Testis (tissue), 3 donors: Measurements from ENCODE around the gene SNX3. TPM values are rescaled to one million over a fixed set of nuclear protein-coding genes. Genes with fewer than 3 reads are reported as not detected.

Experiments used
- DNase-seq: peaks from one replicate; pipeline ENCODE4 v3.0.0-alpha.2; 2019
- H3K27ac ChIP-seq, 2 donors: fragments of 200-600 bp; sonication (generic); one replicate each; pipeline ENCODE4 v1.5.1; 2019
- H3K27me3 ChIP-seq: fragments of 200-600 bp; sonication (generic); one replicate; pipeline ENCODE4 v1.5.1; 2019
- H3K36me3 ChIP-seq: fragments of 200-600 bp; sonication (generic); one replicate; pipeline ENCODE4 v1.5.1; 2017; ENCODE audit warnings: low read depth; ENCODE audit errors: missing control alignments
- H3K4me1 ChIP-seq: fragments of 200-600 bp; sonication (generic); one replicate; pipeline ENCODE4 v1.5.1; 2019
- H3K4me3 ChIP-seq, 2 donors: fragments of 200-600 bp; sonication (generic); one replicate each; pipeline ENCODE4 v1.5.1; 2017 to 2019
- H3K9me3 ChIP-seq: fragments of 200-600 bp; sonication (generic); one replicate; pipeline ENCODE4 v1.5.1; 2017
- POLR2A ChIP-seq: fragments of 450-650 bp; IDR thresholded peaks from one replicate; pipeline ENCODE4 v1.6.1; 2017; ENCODE audit warnings: antibody characterized with exemption, mild to moderate bottlenecking, moderate library complexity
- WGBS, 2 donors: methylation state at CpG; one replicate each; pipeline ENCODE4 v1.1.5; 2018; 5-methylcytosine and 5-hydroxymethylcytosine counted together
- intact Hi-C: fragments of 100-400 bp; cut with DNase I; formaldehyde crosslinking; loops from one replicate; pipeline ENCODE4 v1.15.1; 2023; ENCODE audit warnings: low total_unique reads
- polyA plus RNA-seq: library from polyadenylated mRNA; stranded (reverse); fragments of 350-450 nt; fragmentation: Illumina TruSeq; extraction: RNeasy Lipid Tissue Mini Kit (QIAGEN cat#74804); gene quantifications from one replicate; pipeline ENCODE4 v1.2.3, GENCODE V29; 2014; ENCODE audit warnings: low read depth, low replicate concordance; ENCODE audit not compliant: insufficient read depth
- total RNA-seq, 2 donors: library from RNA; depleted of rRNA; stranded (reverse); fragments of >200 nt; gene quantifications; one replicate each; pipeline ENCODE4 v1.2.3, GENCODE V29; 2016
- TF ChIP-seq, protein P1 (sequence below), 3 experiments: fragments of 450-650 bp in 2 of 3; fragments of 200-600 bp in 1 of 3; sonication (generic) in 1 of 3; IDR thresholded peaks; one replicate each; pipeline ENCODE4 v1.5.1; 2016 to 2019; ENCODE audit warnings: antibody characterized with exemption in 3 of 3, mild to moderate bottlenecking in 2 of 3, moderate library complexity in 1 of 3

Gene SNX3
- total and polyA plus RNA-seq, 3 donors from 2014 or later: 125 to 252 (median 139) TPM

DNA sequence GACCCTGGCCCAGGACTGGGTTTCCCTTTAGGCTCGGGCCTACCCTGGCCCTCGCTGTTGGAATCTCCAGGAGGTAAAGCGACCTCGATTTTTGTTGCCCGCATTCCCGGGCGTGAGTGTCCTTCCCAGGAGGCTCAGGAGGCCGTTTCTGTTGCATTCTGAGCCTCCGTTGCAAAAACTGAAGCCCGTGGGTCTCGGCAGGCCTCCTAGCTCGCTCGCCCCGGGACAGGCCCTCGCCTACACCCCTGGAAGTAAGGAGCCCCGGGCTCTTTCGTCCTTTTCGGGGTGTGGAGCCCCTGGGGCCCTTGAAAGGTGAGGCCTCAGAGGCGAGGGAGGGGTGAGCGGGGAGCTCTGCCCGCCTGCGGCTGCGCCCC is 92.8 kb downstream of the SNX3 start:
- no peak overlapping the region for H3K27ac ChIP-seq
- H3K9me3 ChIP-seq: no peaks in the 10 kb centered on the region
- H3K4me3 ChIP-seq: no peak overlapping the region
- no peak for DNase-seq
- no peaks in the 10 kb centered on the region for H3K36me3 ChIP-seq
- TF ChIP-seq POLR2A: no peak
- TF ChIP-seq, protein P1, sequence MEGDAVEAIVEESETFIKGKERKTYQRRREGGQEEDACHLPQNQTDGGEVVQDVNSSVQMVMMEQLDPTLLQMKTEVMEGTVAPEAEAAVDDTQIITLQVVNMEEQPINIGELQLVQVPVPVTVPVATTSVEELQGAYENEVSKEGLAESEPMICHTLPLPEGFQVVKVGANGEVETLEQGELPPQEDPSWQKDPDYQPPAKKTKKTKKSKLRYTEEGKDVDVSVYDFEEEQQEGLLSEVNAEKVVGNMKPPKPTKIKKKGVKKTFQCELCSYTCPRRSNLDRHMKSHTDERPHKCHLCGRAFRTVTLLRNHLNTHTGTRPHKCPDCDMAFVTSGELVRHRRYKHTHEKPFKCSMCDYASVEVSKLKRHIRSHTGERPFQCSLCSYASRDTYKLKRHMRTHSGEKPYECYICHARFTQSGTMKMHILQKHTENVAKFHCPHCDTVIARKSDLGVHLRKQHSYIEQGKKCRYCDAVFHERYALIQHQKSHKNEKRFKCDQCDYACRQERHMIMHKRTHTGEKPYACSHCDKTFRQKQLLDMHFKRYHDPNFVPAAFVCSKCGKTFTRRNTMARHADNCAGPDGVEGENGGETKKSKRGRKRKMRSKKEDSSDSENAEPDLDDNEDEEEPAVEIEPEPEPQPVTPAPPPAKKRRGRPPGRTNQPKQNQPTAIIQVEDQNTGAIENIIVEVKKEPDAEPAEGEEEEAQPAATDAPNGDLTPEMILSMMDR (IDR thresholded peaks at IDR 0.05): no peak
- peaks cover 29% of the 10 kb centered on the region for H3K4me1 ChIP-seq
- WGBS, 2 donors: 14 to 27% methylated on average over 11 to 23 of the region's 23 CpGs
- intact Hi-C loops: no loop called here
- peaks cover 3% of the 10 kb centered on the region for H3K27me3 ChIP-seq

DNA sequence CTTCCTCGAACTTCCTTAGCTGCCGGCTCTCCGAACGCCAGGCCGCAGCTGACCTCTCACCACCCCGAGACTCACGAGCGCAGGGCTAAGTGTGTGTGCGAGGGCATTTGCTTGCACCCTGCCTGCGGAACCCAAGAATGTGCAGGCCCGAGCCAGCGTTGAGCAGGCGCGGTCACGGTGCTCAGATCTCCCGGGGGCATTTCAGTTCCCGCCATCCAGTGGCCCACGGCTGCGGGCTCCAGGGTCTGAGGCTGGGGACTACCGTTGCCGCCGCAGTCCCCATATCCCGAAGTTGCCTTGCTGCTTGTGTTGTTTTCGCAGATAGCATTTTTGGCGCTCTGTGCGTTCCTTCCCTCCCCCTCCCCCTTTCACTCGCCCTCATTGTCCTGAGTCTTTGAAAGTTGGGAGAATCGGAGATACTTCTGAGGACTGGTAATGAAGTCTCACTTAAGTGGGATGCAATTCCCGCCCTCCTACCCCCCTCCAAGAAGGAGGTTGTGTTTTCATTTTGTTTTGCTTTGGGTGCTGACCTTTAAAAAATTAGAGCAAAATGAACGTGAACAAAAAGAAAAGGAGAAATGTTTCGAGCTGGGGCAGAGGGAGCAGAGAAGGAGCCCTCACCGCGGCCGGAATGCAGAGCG is 93.3 kb downstream of the SNX3 start:
- H3K4me3 ChIP-seq: no peak overlapping the region

DNA sequence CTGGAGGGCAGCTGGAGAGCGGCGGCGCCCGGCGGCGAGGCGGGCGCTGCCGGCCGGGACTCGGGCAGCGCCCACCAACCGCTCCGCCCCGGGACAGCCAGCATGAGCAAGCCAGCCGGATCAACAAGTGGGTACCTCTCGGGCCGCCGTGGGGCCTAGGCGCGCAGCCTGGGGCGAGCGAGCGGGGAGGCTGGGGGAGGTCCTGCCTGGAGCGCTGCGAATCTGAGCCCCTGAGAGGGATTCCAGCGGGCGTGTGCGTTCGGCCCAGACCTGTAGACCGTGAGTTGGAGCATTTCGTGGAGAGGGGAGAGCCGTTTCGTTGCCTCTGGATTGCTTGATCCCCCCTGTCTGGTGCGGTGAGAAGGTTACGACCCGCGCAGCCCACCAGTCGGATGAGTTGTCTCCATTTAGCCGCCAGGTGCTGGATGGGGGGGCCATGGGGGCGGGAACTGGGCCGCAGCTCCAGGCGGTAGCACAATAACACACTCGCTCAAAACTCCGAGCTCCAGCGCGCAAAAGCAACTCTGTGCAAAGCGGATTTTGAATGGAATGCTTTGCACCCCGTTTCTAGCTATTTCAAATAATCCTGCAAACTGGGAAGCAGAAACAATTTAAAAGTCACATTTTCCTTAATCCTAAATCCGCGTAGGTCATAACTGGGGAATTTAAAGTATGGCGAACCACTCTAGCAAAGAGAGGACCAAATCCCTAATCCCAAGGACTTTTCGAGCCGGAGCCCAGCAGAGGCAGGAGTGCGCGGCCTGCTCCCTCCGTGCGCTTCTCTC is 94.0 kb downstream of the SNX3 start:
- DNase-seq: no peak
- Histone ChIP-seq H3K4me1 (peaks cover 29% of the 10 kb centered on the region), H3K4me3 (peak overlapping the region in 1 of 2 donors; percentile 10), H3K36me3 (no peaks in the 10 kb centered on the region), H3K27me3 (peaks cover 3% of the 10 kb centered on the region), H3K27ac (no peak overlapping the region), H3K9me3 (no peaks in the 10 kb centered on the region)
- intact Hi-C loops: no loop called here
- TF ChIP-seq POLR2A: no peak
- TF ChIP-seq, protein P1 (IDR thresholded peaks at IDR 0.05): no peak
- WGBS, 2 donors: 8 to 10% methylated on average over 50 to 54 of the region's 58 CpGs

More for the DNA sequence above, 93.3 kb downstream of the SNX3 start:
- intact Hi-C loops: no loop called here
- Histone ChIP-seq H3K27ac (no peak overlapping the region), H3K27me3 (peaks cover 3% of the 10 kb centered on the region), H3K9me3 (no peaks in the 10 kb centered on the region), H3K36me3 (no peaks in the 10 kb centered on the region), H3K4me1 (peaks cover 29% of the 10 kb centered on the region)
- TF ChIP-seq, protein P1 (IDR thresholded peaks at IDR 0.05): no peak
- no peak for TF ChIP-seq POLR2A
- no peak for DNase-seq
- 30% methylated on average over 19 to 35 of the region's 35 CpGs for WGBS, 2 donors

DNA sequence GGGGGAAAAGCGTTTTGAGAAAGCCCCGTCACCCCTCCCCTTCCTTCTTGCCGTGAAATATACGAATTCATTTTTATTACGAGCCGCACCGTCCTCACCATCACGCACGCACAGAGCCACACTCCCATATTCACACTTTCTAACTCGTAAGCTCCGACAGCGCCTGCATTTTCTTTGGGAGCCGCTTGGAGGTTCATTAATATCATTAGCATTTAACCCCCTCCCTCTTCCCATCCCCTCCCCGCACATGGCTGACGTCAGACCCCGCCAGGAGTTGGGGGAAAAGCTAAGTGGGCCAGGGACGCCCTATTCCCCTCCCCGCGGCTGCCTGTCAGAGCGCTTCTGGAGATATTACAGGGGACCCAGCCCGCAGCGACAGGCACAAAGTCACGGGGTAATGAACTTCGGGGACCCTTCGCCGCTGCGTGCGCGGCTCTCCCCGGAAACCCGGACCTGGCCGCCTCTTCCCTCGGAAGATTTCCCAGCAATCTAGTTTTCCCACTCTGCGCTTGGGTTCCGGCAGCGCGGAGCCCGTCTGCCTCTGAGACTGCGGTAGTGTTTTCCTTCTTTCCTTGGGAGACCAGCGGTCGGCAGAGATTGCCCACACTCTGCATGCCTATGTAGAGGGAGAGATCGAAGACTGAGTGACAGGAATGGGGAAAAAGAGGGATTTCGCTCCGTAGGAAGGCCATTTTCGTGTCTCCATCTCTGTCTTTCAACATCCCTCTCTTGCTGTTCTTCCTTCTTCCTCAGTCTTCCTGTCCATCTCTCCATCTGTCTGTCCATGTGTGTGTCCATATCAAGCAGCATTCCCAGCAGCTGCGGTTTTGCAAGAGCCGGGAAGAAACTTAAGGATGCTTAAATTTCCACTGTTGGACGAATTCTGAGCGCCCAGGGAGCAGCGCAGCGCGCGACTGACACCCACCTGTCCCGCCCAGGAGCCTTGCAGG is 94.9 kb downstream of the SNX3 start, which contains the start of gene NR2E1:
TSS of gene NR2E1 (plus strand) at position 309 of the 950 bp plus-strand sequence. CDS start 744 bp downstream, outside the sequence.
- 5% methylated on average over 51 to 54 of the region's 54 CpGs for WGBS, 2 donors

More for the DNA sequence above, 94.9 kb downstream of the SNX3 start, which contains the start of gene NR2E1:
- no peak for TF ChIP-seq POLR2A
- TF ChIP-seq, protein P1 (IDR thresholded peaks at IDR 0.05): no peak
- no peak for DNase-seq
- H3K9me3 ChIP-seq: no peaks in the 10 kb centered on the region
- H3K4me1 ChIP-seq: peaks cover 29% of the 10 kb centered on the region
- H3K4me3 ChIP-seq: peak within 1 kb of the TSS in 1 of 2 donors; percentile 27
- no peak within 1 kb of the TSS for H3K27ac ChIP-seq
- no peaks in the 10 kb centered on the region for H3K36me3 ChIP-seq
- peaks cover 3% of the 10 kb centered on the region for H3K27me3 ChIP-seq
- intact Hi-C loops: no loop called here
